AG04450 (cell line): ENCODE data around the gene TMED1. TPM values are rescaled to one million over a fixed set of nuclear protein-coding genes. Genes with fewer than 3 reads are reported as not detected.
A peak's percentile ranks its signal among the peaks of the same experiment; 100 is the strongest.

Experiments
- CTCF ChIA-PET: fragments of 300-600, 350-600 bp; formaldehyde crosslinking; extraction: SDS; loops from one replicate; lab custom pipeline; 2022; ENCODE audit warnings: antibody characterized with exemption, inconsistent platforms; lab: Charles Lee
- POLR2A ChIA-PET: fragments of 350-600 bp; formaldehyde crosslinking; extraction: SDS; loops from one replicate; lab custom pipeline; 2021; ENCODE audit warnings: antibody characterized with exemption, inconsistent platforms; lab: Yijun Ruan, JAX
- DNase-seq: peaks from one replicate; pipeline ENCODE4 v3.0.0-alpha.2; 2011; ENCODE audit warnings: low read depth, low spot score
- H3K27ac ChIP-seq: one replicate; pipeline ENCODE4 v1.5.1; 2012; ENCODE audit warnings: low read depth, low read length, control low read depth
- H3K27me3 ChIP-seq: one replicate; pipeline ENCODE4 v1.6.0; 2012; ENCODE audit warnings: low read length; ENCODE audit not compliant: control insufficient read depth, insufficient read depth
- H3K4me3 ChIP-seq: 2 replicates; pipeline ENCODE4 v1.5.1; 2011; ENCODE audit warnings: mild to moderate bottlenecking, low read depth, low read length, control low read depth
- H3K9me3 ChIP-seq: 2 replicates; pipeline ENCODE4 v1.5.1; 2012; ENCODE audit warnings: low read length; ENCODE audit not compliant: control insufficient read depth, insufficient read depth
- polyA plus RNA-seq: library from polyadenylated mRNA; depleted of rRNA; stranded (reverse); fragments of >200 nt; gene quantifications from 2 replicates; pipeline ENCODE4 v1.2.3, GENCODE V29; 2011
- TF ChIP-seq, protein P1 (sequence below): IDR thresholded peaks from 2 replicates; pipeline ENCODE4 v1.5.1; 2011; ENCODE audit warnings: low read depth, low read length, control low read depth, inconsistent platforms

TMED1 gene
- polyA plus RNA-seq, 1 experiment, result 42.4 TPM

DNA sequence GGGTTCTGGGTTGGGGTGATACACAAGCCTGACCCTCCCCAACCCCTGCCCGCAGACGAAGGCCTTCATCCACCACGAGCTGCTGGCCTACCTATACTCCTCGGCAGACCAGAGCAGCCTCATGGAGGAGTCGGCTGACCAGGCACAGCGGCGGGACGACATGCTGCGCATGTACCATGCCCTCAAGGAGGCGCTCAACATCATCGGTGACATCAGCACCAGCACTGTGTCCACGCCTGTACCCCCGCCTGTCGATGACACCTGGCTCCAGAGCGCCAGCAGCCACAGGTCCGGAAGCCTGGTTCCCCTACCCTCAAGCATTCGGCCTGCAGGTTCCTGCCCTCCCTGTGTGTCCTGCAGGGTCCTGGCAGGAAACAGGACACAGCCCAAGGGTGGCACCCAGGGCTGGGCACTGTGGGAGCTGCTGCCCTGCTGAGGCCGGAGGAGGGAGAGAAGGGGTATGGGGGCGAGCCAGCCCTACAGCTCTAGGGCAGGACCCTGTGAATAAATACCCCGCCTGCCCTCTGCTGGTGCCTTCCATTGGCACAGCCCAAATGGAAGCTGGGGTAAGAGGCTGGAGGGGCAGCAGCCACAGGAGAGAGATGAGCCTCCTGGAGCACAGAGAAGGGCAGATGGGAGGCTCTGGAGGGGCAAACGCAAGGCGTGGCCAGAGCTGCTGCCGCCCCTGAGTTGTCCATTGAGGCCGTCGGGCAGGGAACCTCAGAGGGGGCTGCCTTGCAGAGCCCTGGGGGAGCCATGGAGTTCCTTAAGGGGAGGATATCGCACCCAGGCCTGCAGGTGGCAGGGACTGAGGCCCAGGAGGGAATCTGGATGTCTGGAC, 6.8 kb downstream of the TMED1 start:
- Histone ChIP-seq H3K9me3 (no peaks in the 10 kb centered on the region; the same call in 1 of the 2 replicates), H3K4me3 (no peak overlapping the region), H3K27ac (peak overlapping the region; percentile 11), H3K27me3 (no peaks in the 10 kb centered on the region)
- ChIA-PET POLR2A (no interaction called here), CTCF (interaction anchor here (0.7 to 2.3 kb wide), 2 partner anchors 8 to 35 kb away, joined by 3 to 9 read pairs; no protein-coding TSS in a partner anchor)
- TF ChIP-seq, protein P1, sequence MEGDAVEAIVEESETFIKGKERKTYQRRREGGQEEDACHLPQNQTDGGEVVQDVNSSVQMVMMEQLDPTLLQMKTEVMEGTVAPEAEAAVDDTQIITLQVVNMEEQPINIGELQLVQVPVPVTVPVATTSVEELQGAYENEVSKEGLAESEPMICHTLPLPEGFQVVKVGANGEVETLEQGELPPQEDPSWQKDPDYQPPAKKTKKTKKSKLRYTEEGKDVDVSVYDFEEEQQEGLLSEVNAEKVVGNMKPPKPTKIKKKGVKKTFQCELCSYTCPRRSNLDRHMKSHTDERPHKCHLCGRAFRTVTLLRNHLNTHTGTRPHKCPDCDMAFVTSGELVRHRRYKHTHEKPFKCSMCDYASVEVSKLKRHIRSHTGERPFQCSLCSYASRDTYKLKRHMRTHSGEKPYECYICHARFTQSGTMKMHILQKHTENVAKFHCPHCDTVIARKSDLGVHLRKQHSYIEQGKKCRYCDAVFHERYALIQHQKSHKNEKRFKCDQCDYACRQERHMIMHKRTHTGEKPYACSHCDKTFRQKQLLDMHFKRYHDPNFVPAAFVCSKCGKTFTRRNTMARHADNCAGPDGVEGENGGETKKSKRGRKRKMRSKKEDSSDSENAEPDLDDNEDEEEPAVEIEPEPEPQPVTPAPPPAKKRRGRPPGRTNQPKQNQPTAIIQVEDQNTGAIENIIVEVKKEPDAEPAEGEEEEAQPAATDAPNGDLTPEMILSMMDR, result peak; percentile 10; the same call in 1 of the 2 replicates
- DNase-seq, result no peak

DNA sequence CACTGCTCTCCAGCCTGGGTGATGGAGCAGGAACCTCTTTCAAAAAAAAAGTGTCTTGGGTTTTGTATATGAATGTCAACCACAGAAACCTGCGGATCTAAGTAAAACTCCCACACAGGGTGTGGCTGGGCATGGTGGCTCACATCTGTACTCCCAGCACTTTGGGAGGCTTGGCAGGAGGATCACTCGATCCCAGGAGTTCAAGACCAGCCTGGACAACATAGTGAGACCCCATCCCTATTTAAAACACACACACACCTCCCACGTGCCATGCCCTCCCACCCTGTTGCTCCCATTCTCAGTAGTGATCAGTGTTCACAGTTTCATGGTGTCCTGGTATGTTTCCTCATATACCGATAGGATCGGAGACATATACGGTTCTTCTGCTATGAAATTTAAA, 9.2 kb downstream of the TMED1 start:
- TF ChIP-seq, protein P1, result no peak
- no peak for DNase-seq
- Histone ChIP-seq H3K9me3 (no peaks in the 10 kb centered on the region), H3K27ac (no peak overlapping the region), H3K27me3 (no peaks in the 10 kb centered on the region), H3K4me3 (no peak overlapping the region)
- CTCF ChIA-PET, result interaction anchor here (0.9 to 1.8 kb wide), 3 partner anchors 9 to 109 kb away, joined by 4 to 5 read pairs (median 4); partner anchors contain the start of genes DNM2 and TMED1
- POLR2A ChIA-PET, result interaction anchor here (0.6 kb wide), 1 partner anchor 77 kb away, joined by 3 read pairs; no protein-coding TSS in a partner anchor

DNA sequence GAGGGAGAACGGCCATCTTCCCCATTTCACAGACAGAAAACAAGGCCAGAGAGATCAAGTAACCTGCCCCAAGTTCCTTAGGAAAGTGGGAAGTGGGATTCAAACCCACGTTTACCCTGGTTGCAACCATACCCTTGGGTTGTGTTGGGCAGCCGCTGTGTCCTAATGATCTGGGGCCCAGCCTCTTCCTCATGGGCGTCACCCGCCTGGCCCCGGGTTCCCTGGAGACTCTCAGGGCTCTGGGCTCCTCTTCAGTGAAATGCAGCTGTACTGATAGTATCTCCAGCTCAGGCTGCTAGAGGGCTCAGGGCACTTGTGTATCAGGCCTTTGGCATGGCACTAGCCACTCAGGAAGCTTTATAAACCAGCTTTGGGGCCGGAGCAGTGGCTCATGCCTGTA, 9.8 kb downstream of the TMED1 start:
- Histone ChIP-seq H3K27ac (no peak overlapping the region), H3K4me3 (no peak overlapping the region), H3K27me3 (no peaks in the 10 kb centered on the region), H3K9me3 (no peaks in the 10 kb centered on the region)
- no peak for DNase-seq
- CTCF ChIA-PET, result interaction anchor here (1.4 to 1.8 kb wide), 2 partner anchors 10 to 109 kb away, joined by 4 to 5 read pairs; partner anchors contain the start of genes DNM2 and TMED1
- TF ChIP-seq, protein P1, result no peak
- POLR2A ChIA-PET, result no interaction called here

DNA sequence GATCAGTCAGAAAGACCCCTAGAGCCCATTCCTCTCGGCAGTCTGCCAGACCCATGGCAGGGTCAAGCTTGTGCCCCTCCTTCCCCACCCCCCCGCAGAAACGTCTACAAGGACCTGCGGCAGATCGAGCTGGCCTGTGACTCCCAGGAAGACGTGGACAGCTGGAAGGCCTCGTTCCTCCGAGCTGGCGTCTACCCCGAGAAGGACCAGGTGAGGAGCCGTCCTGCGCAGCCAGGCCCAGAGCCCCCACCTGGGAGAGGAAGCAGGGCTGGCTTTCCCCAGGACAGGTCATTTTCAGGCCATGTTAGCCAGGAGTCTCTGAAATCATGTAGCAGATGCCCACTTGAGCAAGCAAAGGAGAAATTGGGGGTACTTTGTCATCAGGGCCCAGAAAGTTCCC, 12.3 kb downstream of the TMED1 start:
- TF ChIP-seq, protein P1, result no peak
- no peak overlapping the region for H3K4me3 ChIP-seq
- no peaks in the 10 kb centered on the region for H3K27me3 ChIP-seq
- ChIA-PET CTCF (no interaction called here), POLR2A (no interaction called here)
- no peak for DNase-seq
- no peak overlapping the region for H3K27ac ChIP-seq
- no peaks in the 10 kb centered on the region for H3K9me3 ChIP-seq

DNA sequence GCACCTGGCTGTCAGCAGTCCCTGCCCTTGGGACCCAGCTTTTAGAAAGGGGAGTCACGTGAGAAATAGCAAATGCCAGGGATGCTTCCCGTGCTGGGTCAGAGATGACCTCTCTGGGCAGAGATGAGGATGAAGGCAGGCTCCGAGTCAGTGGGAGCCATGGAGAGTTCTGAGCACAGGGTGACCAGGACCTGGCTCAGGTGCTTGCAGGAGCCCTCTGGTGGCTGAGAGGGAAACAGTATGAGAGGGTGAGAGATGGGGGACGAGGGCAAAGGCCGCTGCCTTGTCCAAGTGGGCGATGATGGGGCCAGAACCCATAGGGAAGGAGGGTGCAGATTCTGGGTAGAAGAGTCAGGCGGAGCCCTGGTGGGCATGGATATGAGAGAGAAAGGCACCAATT, 15.8 kb downstream of the TMED1 start:
- ChIA-PET CTCF (interaction anchor here (1.4 to 1.8 kb wide), 3 partner anchors 9 to 103 kb away, joined by 3 to 12 read pairs (median 3); partner anchors contain the start of gene DNM2), POLR2A (interaction anchor here (1.7 kb wide), 1 partner anchor 16 kb away, joined by 8 read pairs; the partner anchor contains the start of gene TMED1)
- Histone ChIP-seq H3K4me3 (no peak overlapping the region), H3K27me3 (no peaks in the 10 kb centered on the region), H3K27ac (no peak overlapping the region), H3K9me3 (peaks cover 20% of the 10 kb centered on the region)
- TF ChIP-seq, protein P1, result peak; percentile 22; the same call in 1 of the 2 replicates
- no peak for DNase-seq
